Measurements from ENCODE around the gene SMIM24.
"Not testable (repeated sequence)": the region's sequence is repeated elsewhere in the genome, so short reads cannot be mapped to it uniquely, and the experiment has no call there.

SMIM24 gene

DNA sequence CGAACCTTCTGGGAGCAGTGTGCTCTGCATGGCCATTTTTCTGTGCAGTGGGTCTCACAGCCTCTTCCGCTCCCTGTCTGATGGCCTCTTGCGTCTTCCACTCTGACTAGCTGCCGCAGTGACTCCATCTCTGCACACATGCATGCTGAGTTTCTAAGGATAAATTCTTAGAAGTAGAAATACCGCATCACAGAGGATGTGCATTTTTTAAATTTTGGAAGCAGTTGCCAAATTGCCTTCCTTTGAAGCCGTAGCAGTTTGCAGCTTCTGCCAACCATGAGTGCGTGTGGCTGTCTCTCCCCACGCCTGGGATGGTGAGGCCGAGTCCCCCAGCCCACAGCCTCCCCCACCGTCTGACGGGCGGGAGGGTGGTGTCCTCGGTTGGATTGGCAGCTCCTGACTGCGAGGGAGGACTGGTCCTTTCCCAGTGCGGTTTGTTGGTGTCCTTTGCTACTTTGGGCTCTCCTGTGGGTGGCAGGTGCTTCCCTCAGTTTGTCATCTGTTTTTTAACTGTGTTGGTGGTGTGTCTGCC, 35.6 kb upstream of the SMIM24 start:
- DNase-seq (ENCODE audit: low read depth, low spot score), result no peak
- no peak overlapping the region for H3K27ac ChIP-seq

GRCh38 chr19:3514930-3515329, 34.6 kb upstream of the SMIM24 start:
- no peak for DNase-seq (ENCODE audit: low read depth, low spot score)
- no peak overlapping the region for H3K27ac ChIP-seq

DNA sequence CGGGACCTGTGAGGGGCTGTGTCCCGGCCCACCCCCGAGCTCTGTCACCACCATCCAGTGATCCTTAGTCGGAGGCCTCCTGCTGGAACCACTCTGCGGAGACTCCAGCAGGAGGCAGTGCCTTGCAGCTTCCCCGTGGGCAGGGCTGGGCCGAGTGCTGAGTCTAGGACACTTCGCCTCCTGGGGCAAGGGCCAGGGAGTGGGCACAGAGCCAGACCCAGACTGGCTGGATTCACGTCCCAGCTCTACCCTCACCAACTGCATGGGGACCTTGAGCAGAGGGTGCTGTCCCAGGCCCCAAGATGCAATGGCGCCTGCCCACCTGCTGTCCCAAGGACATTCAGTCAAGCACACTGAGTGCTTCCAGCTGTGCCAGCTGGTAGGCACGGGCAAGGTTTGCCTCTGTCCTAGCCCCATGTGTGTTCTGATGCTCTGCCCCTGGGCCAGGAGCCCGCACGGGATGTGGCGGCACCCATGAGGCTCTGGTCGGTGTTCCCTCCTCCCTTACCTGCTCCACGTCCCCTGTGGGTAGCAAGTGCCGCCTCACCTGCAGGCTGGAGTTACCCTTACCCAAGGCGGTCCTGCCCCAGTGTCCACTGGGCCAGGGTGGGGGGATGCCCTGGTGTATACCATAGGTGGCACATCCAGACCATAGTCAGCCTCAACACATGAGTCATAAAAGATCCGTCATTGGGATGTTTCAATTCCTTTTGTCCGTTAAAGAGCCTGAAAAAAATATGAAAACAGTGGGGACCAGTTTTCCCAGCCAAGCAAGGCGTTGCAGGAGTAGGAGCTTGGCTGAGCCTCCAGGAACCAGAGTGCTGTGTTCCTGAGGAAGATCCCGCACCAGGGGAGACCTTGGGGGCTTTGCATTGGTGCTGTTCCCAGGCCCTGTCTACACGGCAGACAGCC, 33.2 kb upstream of the SMIM24 start:
- no peak for DNase-seq (ENCODE audit: low read depth, low spot score)
- H3K27ac ChIP-seq, result no peak overlapping the region

DNA sequence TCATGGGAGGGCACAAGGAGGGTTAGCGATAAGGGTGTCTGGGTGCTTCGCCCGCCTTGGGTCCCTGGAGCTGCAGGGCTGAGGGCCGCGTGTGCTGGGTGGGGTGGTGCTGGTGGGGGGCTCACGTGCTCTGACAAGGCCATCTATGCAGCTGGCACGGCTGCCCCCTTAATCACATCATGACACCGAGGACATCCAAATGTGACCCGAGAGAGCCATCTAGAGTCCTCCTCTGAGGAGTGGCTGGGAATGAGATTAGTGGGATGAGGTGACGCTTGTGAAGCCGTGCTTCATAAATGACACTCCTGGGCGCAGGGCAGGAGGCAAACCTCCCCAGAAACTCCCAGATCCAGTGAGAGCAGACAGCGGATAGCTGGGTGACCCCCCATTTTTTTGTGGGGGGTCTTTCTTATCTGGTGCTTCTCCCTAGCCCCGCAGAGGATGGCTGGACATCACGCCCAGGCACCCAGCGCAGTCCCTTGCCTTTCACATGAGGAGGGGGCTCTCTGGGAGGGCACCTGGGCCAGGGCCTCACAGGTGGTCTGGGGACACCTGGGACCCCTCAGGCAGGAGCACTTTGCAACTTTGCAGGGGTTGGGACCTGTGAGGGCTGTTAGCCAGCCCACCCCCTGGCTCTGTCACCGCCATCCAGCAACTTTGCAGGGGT, 32.4 kb upstream of the SMIM24 start:
- H3K27ac ChIP-seq, result no peak overlapping the region
- no peak for DNase-seq (ENCODE audit: low read depth, low spot score)

DNA sequence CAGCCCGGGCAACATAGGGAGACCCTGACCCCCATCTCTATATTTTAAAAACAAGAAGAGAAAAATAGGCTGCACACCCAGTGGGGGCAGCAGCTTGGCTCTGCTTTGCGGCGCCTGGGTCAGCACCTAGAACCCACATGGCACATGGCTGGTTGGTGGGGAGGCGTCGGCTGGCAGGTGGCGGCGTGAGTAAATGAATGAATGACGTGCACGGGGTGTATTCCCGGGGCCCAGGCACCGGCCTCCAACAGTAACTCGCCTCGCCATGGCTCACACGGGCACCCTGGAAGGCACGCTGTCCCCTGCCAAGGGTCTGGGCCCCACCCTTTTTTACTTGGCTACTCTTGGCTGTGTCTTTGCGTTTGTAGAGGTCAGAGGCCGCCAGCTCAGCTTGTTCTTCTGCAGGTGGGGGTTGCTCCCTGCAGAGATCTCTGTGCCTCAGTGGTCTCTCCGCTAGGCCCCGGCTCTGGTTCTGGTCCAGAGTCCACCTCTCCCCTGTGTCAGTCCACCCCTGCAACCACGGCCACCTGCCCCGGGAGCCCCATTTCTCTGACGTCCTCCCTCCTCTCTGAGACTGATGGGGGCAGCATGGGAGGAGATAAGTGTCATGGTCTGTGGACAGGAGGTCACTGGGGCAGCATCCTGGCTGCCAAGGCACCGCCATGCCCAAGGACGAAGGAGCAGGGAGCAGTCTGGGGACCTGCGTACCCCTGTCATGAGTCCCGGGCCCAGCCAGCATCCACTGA, 31.4 kb upstream of the SMIM24 start:
- H3K27ac ChIP-seq, result no peak overlapping the region
- no peak for DNase-seq (ENCODE audit: low read depth, low spot score)

DNA sequence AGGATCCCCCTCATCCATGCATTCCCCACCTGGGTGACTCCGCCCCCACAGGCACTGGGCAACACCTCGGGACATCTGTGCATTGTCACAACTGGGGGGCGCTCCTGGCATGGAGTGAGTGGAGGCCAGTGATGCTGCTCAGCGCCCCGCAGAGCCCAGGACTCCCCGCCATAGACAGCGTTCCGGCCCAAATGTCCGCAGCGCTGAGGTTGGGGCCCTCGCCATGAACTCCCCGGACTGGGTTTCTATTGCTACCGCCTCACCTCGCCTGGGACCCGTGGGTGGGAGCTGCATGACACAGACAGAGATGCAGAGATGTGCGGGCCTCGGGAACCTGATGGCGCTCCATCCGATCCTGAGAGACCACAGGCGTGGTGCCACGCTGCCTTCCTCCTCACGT, 30.4 kb upstream of the SMIM24 start:
- H3K27ac ChIP-seq, result no peak overlapping the region
- DNase-seq (ENCODE audit: low read depth, low spot score), result no peak

- peak overlapping the region; percentile 87 for H3K27ac ChIP-seq
- peak; percentile 70 for DNase-seq (ENCODE audit: low read depth, low spot score)
These were observed 29.3 kb upstream of the SMIM24 start for GRCh38 chr19:3509566-3509989.

DNA sequence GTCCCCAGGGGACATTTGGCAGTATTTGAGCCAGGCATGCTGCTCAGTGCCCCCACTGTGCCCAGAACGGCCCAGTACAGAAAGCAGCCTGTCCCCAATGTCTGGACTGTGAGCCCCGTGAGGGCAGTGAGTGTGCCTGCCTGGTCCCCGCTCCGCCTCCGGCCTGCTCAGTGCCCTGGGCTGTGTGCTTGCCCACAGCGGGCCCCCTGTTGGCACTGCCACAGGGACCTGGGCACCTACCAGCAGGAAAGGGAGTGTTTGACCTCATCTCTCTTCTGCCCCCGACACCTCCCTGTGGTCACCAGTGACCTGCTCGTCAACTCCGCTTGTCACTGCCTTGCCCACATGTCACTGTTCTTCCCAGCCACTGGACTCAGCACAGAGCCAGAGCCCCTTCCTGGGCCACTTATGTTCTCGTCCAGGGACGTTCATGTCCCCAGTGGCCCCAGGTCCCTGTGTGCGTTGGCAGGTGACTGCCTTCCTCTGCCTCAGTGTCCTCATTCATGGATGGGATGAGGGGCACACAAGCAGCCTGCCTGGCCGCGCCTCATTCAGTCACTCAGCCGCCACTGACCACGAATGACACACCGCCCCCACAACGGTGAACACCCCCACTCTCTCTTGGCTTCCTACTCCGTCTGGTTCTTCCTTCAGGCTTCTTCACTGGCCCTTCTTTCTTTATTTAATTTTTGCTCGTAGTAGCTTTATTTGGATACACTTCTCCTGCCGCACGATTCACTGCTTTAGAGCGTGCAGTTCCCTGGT, 28.6 kb upstream of the SMIM24 start:
- peak overlapping the region; percentile 87 for H3K27ac ChIP-seq
- no peak for DNase-seq (ENCODE audit: low read depth, low spot score)

DNA sequence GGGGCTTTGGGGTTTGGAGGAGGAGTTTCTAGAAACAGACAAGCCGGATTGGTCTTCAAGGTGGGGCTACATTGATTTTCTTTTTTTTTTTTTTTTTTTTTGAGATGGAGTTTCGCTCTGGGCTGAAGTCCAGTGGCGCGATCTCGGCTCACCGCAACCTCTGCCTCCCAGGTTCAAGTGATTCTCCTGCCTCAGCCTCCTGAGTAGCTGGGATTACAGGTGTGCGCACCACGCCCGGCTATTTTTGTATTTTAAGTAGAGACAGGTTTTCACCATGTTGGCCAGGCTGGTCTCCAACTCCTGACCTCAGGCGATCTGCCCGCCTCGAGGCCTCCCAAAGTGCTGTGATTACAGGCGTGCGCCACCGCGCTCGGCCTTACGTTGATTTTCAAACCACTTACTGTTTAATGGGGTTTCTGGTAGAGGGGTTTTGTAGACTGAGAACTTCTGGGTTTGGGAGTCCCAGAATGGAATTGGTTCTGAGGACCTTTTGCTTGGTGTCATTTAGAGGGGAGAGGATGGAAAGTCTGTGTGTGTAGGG, 27.9 kb upstream of the SMIM24 start:
- H3K27ac ChIP-seq, result peak overlapping the region; percentile 87
- DNase-seq (ENCODE audit: low read depth, low spot score), result not testable (repeated sequence)

GRCh38 chr19:3507371-3508120, 27.2 kb upstream of the SMIM24 start:
- H3K27ac ChIP-seq, result peak overlapping the region; percentile 87
- DNase-seq (ENCODE audit: low read depth, low spot score), result no peak

DNA sequence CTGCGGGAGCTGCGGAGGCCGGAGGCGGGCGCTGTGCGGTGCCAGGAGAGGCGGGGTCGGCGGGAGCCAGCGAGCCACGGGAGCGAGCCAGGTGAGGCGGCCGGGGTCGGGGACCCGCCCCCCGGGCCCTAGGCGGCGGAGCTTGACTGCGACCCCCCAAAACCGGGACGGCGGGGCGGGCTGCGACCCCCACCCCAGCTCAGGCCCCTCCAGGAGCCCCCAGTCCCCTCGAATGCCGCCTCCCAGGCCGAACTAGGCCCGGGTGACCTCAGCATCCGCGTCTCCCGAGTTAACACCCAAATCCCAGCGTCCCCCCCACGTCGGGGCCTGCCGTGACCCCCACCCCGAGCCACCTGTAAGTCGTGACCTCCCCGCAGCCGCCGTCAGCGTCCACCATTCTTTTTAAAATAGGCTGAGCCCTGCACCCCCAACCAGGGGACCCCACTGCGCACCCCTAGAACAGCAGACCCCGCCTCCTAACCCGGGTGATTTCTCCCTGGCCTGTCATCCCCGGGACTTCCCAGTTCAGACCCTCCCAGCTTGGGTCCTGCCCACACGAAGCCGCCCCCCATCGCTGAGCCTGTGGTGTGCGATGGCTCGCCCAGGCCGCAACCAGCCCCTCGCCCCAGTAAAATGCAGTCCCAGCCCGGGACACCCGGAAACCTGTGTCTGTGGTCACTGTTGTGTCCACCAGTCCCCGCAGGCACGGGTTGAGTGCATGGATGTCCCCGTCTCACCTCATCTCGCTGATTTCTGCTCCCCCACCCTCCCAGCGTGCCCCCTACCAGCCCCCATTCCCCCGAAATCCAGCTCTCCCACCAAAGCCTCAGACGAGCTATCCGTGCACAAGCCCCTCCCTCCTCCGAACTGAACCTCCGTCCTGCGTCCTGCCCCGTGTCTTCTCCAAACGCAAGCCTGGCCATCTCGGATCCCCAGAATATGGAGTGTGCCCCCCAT, 26.3 kb upstream of the SMIM24 start:
- H3K27ac ChIP-seq, result peak overlapping the region; percentile 87
- no peak for DNase-seq (ENCODE audit: low read depth, low spot score)

DNA sequence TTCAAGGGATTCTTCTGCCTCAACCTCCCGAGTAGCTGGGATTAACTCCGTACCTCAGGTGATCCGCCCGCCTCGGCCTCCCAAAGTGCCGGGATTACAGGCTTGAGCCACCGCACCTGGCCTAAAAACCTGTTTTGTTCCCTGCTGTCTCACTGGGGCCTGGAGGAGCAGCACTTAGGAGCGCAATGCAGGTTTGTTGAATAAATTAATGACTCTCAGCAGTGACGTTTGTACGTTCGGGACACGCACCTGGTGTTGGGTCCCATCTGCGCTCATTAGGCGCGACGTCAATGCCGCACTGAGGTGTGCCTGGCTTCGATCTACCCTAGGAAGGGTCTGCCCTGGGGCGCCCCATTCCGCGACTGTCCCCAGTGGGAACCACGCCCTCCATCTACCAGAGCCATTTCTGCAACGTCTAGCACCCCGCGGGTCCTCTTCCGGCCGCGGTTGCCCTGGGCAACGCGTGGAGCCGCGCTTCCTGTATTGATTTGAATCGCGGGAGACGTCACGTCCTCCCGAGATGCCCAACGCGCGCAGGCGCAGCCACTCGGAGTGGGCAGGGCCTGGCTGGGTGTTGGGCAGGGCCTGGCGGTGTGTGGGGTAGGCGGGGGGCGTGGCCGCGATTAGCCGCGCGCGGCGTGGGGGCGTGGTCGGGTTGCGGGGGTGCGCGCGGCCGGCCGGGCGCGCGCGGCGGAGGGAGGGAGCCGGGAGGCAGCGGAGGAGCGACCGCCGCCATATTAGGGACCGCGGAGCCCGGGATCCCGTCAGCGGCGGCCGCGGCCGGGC, 25.5 kb upstream of the SMIM24 start, which contains the start of gene FZR1:
Gene FZR1 (plus strand): TSS at position 714 of the 786 bp plus-strand sequence. CDS start 16,679 bp downstream, outside the sequence.
- DNase-seq (ENCODE audit: low read depth, low spot score), result peak; percentile 89
- peak within 1 kb of the TSS; percentile 87 for H3K27ac ChIP-seq

- no peak for DNase-seq (ENCODE audit: low read depth, low spot score)
- H3K27ac ChIP-seq, result peak overlapping the region; percentile 87
These were observed 24.4 kb upstream of the SMIM24 start for GRCh38 chr19:3504735-3505134.

DNA sequence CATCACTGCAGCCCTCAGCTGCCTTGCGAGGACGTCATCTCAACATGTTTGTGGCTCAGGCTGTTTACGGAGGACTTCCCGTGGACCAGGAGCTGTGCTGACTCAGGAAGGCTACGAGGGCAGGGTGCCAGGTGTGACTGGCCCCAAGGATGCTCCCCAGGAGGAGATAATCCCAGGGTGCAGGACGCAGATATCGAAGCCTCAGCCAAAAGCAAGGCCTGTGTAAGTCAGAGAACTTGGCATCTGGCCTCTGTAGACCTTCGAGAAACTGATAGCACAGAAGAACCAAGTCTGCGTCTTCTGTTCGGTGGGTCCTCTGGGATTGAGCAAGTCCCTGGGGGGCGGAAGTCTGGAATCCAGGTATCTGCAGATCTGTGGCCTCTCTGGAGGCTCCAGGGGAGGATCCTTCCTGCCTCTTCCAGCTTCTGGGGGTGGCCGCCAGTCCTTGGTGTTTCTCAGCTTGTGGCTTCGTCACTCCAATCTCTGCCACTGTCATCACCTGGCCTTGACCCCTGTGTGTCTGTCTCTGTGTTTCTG, 22.8 kb upstream of the SMIM24 start:
- no peak overlapping the region for H3K27ac ChIP-seq
- DNase-seq (ENCODE audit: low read depth, low spot score), result no peak

DNA sequence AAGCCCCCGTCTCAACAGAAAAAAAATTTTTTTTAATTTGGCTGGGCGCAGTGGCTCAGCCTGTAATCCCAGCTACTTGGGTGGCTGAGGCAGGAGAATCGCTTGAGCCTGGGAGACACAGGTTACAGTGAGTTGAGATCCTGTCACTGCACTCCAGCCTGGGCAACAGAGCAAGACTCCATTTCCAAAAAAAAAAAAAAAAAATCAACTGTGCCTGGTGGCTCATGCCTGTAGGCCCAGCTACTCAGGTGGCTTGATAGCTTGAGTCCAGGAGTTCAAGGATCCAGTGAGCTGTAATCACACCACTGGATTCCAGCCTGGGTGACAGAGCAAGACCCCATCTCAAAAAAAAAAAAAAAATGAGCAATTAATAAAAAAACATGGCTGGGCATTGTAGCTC, 21.5 kb upstream of the SMIM24 start:
- no peak overlapping the region for H3K27ac ChIP-seq
- DNase-seq (ENCODE audit: low read depth, low spot score), result no peak

GRCh38 chr19:3500429-3501101, 20.2 kb upstream of the SMIM24 start, which contains the start of gene DOHH:
TSS of gene DOHH (minus strand) at chr19:3500674. CDS start at chr19:3496814, 3,860 bp downstream.
- H3K27ac ChIP-seq, result peak within 1 kb of the TSS; percentile 81
- DNase-seq (ENCODE audit: low read depth, low spot score), result peak; percentile 77
